ENCODE measurements around the gene XYLT1.

GRCh38 chr16:17278988-17279387 lies 191.8 kb downstream of the XYLT1 start:
- TF ChIP-seq CTCF (IDR thresholded peaks at IDR 0.05; ENCODE audit: low read depth, low read length, poor library complexity, severe bottlenecking) (no peak), EZH2phosphoT487 (IDR thresholded peaks at IDR 0.05; ENCODE audit: borderline replicate concordance, low read length) (no peak)

Measured in DOHH2 (cell line).